NK-92 treated with Interleukin-12 subunit alpha and Interleukin-12 subunit beta, amount 100 ng/mL, for 24 hours (cell line): ENCODE results near the gene PECR.
A peak's percentile ranks its signal among the peaks of the same experiment; 100 is the strongest.

Experiments
- DNase-seq: peaks from one replicate; lab custom pipeline; 2025; lab: John Stamatoyannopoulos, UW

Gene PECR

DNA sequence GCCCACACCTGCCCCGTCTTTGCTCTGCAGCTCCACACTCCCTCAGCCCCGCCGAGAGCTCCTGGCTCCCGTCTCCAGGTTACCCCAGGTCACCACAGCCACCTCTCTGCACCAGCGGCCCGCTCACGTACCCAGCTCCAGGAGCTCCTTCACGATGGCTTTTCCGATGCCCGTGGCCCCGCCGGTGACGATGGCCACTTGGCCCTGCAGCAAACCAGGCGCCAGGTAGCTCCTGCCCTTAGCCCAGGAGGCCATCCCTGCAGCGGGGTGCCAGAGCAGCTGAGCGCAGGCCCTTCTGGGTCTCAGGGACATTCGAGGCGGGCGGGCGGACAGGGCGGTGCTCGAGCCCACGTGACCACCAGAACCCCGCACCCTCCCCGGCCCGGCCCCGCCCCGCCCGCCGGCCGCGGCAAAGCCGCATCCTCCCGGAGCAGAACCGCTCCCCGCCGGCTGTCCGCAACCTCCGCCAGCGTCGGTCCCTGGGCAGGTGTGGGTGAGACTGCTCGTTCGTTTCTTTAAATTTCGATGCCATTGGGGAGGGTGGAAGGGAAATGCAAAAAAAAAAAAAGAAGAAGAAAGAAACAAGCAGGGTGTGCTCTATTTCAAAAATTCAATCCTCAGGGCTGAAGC, at the start of gene PECR, which contains the start of gene TMEM169:
Gene PECR, minus strand, starts transcription at position 323 of the 630 bp plus-strand sequence. Its CDS starts 68 bp downstream, at position 255.
Gene TMEM169, plus strand, starts transcription at position 433 of the 630 bp plus-strand sequence. CDS start 14,045 bp downstream, outside the sequence.
- peak; percentile 56 for DNase-seq

DNA sequence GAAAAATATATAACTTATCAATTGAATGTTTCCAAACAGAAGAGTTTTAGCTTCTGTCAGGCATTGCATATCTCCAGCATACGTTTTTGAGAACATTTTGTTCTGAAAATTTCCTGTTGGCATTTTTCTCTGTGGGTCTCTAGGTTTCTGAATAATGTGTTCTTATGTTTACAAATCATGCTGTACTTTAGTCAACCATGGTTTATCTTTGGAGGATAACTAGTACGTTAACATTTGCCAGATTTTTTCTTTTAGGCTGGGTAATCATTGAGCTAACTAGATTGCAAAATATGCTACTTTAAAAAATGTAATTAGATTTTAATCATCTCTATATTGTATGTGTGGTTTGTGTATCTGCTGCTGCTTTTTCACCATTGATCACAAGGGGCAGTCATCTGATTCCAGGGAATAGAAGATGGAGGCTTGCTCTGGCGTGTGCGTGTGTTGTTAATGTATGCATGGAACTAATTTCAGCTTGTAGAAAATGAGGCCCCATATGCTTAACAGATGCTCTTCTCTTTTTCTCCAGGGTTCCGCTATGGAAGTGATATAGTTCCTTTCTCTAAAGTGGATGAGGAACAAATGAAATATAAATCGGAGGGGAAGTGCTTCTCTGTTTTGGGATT, 48.9 kb upstream of the PECR start:
- DNase-seq = no peak

DNA sequence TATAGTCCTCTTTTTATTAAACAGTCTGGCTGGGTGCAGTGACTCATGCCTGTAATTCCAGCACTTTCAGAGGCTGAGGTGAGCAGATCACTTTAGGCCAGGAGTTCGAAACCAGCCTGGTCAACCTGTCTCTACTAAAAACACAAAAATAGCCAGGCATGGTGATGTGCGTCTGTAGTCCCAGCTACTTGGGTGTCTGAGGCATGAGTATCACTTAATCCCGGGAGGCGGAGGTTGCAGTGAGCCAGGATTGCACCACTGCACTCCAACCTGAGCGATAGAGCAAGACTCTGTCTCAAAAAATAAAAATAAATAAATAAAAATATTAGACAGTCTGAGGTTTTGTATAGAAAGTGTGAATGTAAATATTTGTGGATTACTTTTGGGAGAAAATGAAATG, 45.3 kb upstream of the PECR start:
- no peak for DNase-seq

DNA sequence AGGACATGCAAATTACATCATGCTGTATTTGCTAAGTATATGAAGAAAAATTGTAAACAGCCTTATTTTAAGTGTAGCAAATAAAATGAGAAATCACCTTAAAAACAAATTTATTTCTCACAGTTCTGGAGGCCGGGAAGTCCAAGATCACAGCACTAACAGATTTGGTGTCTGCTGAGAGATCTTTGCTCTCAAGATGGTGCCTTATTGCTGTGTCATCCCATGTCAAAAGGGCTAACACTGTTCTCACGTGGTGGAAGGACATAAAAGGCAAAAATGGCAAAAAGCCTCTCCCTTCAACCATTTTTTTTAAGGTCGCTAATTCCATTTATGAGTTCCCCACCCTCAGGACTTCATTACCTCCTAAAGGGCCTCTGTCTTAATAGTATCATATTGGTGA, 39.6 kb upstream of the PECR start:
- no peak for DNase-seq

DNA sequence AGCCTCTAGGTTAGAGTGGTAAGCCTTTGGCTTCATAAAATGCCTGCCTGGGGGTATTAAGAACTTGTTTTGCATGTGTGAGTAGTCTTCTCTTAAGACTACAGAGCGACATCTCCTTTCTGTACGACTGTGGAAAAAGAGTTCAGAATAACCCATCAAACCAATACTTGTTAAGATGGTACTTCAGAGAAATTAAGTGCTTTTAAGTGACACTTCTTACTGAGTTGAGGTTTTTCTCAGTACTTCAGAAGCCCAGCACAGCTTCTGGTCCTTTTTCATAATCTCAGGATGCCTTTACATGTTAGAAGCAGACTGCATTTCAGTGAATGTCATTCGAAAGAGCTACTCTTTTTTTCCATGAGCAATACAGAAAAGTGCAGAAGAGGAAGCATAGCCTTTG, 38.4 kb upstream of the PECR start:
- no peak for DNase-seq

DNA sequence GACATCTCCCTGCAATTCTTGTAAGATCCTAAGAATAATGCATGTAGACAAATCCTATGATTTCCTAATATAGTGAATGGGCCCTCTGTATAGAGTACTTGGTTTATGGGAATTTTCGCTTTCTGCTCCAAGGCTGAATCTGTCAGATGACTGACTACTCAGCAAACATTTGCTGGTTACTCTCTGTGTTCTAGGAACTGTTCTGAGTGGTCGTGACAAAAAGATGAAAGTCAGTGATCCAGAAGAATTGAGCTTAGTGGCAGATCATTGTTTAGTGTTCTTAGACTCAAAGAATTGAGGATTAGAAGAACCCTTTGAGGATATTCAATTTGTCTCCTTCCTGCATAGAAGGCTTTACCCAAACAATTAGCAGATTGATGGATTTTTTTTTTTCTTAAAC, 37.5 kb upstream of the PECR start:
- DNase-seq = no peak

DNA sequence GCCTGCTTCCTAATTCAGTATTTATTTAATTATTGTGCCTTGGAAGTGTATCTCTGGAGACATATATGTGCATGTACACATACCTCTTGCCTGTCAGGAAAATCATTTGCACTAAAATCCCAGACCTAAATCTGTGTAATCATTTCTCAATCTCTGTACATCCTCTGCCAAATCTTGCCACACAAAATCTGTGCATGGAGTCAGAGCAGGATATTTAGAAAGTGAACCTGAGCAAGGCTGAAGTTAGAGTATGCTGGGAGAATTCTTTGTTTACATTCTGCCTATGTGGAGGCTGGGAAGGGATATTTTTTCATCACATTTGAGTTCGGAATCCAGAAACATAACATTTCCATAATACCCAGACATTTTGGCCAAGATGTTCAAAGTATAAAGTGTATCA, 36.9 kb upstream of the PECR start:
- DNase-seq = no peak

DNA sequence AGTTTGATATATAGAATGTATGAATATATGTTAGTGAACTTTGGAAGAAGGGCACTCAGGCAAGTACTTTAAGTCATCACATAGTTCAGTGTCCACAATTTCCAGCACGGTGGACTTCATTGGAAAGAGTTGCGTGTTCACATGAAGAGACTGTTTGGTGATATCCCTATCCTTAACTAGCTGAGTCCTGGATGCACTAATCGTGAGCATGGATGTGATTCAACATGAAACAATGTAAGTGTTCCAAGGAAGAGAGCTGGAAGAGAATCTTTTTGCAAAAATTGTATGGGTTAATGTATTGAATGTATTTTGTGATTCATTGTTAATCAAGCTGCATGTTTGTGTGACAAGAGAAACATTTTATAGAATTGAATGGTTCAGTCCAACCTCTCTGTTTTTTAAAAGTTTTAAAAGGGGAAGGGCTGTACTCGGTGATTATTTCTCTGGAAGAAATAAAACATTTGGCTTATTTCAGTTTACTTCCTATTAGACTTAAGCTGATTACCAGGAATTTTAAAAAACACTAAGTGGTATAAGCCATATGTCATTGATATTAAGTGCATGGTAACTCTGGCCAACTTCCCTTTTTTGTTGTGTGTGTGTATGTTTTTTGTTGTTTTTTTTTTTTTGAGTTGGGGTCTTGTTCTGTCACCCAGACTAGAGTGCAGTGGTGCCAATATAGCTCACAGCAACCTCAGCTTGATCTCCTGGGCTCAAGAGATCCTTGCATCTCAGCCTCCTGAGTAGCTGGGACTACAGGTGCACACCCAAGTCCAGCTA, 36.1 kb upstream of the PECR start:
- no peak for DNase-seq

DNA sequence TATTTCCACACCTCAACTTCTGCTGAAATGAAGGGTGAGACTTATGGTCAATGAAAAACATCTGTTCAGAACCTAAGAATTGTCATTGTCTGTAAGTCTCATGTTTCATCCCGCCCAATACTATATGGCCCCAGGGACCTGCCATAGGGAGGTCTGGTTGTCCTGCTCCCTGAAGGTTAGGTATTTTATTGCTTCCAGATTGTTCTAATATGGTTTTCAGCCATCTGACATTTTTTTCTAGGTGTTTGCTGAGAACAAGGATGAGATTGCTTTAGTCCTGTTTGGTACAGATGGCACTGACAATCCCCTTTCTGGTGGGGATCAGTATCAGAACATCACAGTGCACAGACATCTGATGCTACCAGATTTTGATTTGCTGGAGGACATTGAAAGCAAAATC, 34.8 kb upstream of the PECR start:
- no peak for DNase-seq

DNA sequence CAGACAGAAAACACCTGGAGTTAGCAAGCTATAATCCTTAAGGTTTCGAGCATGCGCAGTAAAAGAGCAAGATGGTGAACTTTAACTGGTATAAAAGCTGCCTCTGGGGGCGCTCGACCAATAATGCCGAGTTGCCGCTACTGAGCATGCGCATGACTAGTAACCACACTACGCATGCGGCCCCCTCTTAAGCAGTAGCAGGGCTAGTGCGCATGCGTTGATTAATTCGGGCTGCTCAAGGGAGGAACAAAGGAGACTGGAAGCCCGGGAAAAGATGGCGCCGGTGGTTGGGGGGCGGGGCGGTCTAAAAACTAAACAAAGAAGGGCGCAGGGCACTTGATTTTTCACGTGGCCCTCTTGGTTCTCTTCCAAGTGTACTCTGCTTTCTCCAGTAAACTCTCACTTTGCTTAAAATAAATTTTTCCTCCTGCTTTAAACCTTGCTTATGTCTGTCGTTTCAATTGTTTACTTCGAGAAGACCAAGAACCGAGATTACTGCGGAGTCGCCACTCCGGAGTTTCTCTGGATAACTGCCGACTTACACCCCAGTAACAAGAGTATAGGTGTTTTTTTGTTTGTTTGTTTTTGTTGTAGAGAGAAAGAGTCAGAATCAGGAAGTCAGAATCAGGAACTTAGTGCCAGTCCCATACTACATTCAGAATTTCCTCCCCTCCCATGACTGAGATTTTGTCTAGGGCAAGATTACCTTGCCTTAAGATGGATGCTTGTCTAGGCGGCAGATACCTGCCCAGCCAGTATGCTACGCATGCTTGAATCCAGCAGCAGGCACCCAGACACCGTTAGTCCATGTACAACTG, 33.3 kb upstream of the PECR start:
- DNase-seq = peak; percentile 94

DNA sequence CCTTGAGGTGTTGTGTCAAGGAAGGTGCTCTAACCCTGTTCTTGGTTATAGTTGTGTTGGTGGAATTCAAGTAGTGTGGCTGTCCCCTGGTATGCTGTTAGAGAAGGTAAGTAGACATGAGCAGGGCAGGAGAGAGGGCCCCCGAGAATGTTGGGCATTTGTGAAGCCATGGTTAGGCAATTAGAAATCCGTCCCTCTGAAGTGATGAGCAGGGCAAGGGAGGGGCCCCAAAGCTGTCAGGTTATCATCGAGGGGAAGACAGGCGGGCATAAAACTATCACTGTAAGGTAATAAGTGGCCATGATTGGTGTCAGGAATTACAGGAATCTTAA, 32.7 kb upstream of the PECR start:
- DNase-seq = no peak

DNA sequence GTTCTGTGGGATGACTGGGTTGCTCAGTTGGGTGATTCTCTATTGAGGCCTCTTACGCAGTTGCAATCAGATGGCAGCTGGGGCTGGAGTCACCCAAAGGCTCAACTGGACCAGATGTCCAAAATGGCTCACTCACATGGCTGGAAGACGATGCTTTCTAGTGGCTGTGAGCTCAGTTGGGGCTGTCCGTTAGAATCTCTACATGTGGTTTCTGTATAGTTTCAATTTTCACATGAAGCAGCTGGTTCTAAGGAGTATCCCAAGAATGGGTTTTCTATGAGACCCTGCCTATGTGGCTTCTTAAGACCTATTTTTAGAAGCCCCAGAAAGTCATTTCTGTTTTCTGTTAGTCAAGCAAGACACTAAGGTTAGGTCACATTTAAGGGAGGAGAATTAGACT, 32.0 kb upstream of the PECR start:
- DNase-seq = no peak

DNA sequence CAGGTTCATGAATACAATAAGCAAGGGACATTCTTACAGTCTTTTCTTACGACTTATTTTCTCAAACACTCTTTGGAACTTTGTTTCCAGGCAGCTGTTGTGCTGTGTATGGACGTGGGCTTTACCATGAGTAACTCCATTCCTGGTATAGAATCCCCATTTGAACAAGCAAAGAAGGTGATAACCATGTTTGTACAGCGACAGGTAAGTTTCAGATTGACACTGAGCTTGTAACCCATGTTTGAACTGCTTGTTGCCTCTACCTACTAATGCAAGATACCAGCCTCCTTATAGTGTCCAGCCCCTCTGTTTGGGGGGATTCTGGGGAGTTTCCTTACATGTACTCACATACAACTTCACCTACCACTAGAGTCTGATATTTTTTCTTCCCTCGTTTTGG, 31.3 kb upstream of the PECR start:
- DNase-seq = no peak

DNA sequence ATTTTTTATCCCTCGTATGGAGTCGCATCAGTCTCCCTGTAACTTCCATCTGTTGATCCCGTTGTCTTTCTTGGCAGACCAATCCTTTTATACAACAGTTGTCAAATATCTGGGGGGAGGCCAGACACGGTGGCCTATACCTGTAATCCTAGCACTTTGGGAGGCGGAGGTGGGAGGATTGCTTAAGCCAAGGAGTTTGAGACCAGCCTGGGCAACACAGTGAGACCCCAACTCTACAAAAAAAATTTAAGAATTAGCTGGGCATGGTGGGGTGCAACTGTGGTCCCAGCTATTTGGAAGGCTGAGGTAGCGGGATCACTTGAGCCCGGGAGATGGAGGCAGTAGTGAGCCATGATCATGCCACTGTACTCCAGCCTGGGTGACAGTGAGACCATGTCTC, 29.5 kb upstream of the PECR start:
- no peak for DNase-seq

DNA sequence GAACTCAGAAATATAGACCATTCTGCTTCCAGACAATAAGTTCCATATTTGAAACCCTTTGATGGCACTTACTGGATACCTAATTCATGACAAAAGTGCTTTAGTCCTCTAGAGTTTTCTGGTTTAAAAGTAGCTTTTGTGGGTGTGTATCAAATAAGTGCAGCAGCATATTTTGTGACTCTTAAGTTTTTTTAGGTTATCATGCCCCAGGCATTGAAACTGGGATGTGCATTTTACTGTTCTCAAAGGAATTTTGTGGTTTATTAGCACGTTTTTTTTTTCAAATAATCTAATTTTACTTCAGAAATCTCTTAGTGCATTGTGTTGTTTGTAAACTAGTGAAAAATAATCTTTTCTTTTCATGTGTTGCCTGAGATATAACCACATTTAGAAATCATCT, 29.0 kb upstream of the PECR start:
- no peak for DNase-seq

DNA sequence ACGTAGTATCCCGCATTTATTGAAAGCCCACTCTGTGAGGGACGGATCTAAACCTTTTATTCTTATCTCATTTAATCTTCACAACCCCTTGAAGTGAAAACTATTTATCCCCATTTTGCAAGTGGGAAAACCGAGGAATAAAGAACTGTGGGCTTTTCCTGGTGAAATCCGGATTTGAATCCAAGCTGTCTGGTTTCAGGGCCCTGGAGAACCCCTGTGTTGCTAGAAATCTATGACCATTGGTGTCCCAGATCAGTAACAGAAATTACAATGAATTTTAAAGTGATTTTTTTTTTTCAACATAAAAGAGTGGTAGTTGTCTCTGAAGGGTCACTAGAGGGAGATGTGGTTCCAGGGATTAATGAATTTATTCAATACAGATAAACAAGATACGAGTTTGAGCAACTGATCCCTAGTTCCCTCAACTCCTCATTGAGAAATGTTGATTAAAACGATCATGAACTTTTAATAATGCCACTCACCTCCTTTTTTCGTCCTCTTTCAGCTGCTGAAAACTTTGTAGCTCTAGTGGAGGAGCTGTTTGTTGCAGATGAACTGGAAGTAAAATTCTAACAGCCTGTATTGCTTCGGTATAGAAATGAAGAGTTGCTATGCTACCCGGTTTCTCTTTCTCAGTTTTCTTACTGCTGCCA, 28.5 kb upstream of the PECR start:
- no peak for DNase-seq

DNA sequence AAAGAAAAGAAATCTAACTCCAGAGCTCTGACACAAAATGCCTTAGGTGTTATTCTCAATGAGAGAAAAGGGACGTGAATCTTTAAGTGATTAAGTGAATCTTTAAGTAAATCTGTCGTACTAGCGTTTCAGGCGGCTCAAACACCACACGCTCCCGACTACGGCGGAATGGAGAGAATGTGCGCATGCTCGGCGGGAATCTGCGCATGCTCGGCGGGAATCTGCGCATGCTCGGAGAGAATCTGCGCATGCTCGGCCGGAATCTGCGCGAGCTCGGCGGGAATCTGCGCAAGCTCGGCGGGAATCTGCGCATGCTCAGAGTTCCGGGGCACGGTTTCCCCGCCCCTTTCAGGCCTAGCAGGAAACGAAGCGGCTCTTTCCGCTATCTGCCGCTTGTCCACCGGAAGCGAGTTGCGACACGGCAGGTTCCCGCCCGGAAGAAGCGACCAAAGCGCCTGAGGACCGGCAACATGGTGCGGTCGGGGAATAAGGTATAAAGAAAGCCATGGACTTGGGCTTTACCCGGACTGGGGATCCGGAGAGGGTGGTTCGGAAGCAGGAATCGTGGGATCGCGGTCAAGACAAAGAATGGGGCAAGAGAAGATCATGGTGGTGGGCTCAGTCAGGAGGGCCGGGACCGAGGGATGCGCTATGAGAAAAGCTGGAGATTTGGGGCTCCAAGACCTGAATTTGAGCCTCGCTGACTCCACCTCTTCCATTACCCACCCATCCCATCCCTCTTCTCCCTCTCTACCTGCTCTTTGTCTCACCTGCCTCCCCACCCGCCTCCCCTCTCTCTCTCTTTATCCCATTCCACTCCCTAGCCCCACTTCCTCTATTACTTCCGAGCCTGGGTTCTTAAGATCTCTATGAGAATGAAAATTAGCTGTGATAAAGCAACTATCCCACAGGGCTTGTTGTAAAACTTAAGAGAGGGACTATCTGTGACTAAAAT, 27.6 kb upstream of the PECR start, which contains the start of gene XRCC5:
Gene XRCC5, plus strand, starts transcription at position 382 of the 955 bp plus-strand sequence. Its CDS starts 89 bp downstream, at position 471.
- peak; percentile 96 for DNase-seq

DNA sequence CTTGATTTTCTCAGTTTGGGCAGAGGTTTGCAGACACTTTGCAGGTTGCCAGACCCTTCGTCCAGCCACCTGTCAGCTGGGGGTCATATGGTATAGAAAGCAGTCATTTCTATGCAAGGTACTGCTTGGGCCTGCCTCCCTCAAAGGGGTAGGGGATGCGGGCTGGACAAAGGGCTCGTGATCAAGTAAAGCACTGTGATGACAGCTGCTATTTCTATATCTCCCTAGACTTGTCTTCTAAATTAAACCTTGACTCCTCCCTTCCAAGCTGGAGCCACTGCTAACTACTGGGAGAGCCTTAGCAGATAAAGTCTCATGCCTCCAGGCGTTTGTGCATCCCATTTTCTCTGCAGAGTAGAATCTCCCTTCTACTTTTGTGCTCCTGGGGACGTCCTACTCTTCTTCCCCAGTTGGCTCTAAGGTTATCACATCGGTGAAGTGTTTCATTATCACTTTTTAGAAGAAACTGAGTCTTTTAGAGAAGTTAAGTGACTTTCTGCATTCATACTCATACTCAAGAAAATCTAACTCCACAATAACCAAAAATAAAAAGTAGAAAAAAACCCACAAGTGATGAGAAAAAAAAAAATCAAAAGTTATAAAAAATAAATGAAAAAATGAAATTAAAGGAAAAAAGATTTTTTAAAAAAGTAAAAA, 26.8 kb upstream of the PECR start:
- DNase-seq = no peak

DNA sequence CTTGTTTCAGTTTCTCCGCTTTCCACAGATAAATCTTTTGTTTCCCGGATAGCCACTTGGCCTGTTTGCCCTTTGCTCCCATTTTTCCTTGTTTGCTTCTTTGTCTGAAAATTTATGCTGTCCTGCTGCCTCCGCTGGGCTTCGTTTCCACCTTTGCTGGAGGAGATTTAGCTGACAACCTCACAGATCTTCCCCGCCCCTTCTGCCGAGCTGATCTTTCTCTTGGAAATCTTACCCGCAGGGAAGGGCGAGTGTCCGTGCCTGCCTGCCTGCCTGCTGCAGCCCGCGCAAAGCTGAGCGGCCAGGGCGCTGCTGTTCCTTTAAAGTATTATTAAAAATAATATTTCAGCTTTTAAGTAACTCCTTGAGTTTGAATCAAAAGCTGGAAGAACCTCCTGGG, 26.2 kb upstream of the PECR start:
- no peak for DNase-seq

DNA sequence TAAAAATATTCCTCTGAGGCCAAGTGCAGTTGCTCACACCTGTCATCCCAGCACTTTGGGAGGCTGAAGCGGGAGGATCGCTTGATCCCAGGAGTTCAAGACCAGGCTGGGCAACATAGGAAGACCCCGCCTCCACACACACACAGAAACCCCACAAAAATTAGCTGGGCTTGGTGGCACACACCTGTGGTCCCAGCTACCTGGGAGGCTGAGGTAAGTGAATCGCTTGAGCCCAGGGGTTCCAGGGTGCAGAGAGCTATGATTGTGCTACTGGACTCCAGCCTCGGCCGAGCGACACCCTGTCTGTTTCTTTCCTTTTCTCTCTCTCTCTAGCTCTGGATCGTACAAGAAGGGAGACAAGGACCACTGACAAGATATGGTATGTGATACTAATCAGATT, 25.7 kb upstream of the PECR start:
- DNase-seq = no peak
